ENCODE results near the gene HNRNPF.

HNRNPF gene

GRCh38 chr10:43369921-43370320 lies 39.1 kb downstream of the HNRNPF start:
- TF ChIP-seq ZNF8 (CRISPR knock-in tag; IDR thresholded peaks at IDR 0.05), result no peak
- TF ChIP-seq ESRRG (CRISPR knock-in tag; IDR thresholded peaks at IDR 0.05), result no peak
- TF ChIP-seq SNAI2 (CRISPR knock-in tag; IDR thresholded peaks at IDR 0.05), result no peak
- no peak for ATAC-seq

DNA sequence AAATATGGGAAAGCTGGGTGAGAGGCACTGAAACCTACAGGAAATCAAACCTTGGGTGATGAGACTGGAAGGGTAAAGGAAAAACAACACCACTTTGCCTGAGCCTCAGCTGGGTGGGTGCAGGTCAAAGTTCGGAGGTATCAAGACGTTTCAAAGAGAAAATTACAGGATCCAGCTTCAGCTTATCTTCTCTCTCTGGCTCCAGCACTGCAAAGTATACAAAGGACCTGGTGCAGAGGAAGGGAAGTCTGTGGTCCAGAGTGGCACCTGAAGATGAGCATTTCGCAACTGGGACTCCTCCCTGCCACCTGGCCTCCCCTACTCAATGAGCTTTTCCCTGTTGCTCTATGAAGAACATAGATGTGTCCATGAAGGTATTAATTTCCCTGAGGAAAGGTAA lies 44.0 kb downstream of the HNRNPF start:
- ATAC-seq, result no peak
- no peak for TF ChIP-seq ESRRG (CRISPR knock-in tag; IDR thresholded peaks at IDR 0.05)

DNA sequence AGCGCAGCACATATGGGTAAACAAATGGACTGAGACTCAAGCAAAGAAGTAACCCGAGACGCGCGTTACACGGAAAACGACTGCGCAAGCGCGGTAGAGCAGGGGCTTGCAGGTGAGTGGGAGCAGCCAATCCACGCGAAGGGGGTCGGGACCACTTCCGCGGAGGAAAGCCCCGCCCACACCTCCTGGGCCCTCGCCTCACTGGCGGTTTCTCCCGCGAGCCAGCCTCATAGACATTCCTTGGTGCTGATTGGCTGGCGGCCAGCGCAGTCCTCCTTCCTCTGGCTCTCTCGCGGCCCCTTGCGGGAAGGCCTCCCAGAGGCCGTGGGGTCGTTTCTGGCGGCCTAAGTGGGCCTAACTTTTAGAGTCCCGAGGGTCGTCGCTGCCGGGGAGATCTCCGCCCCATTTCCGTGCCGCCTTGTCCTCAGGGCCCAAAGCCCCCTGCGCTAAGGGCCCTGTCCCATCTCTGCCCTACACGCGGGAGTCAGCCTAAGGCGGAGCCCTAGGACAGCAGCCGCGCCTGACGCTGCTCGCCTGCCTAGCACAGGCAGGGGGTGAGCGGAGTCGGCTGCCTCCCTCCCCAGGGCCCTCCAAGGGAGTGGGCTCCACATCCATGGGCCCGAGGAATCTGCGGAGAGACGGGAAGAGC lies 46.7 kb downstream of the HNRNPF start:
- TF ChIP-seq RARB (CRISPR knock-in tag; IDR thresholded peaks at IDR 0.05) (no peak), ZFP30 (CRISPR knock-in tag; IDR thresholded peaks at IDR 0.05) (no peak), GLIS3 (CRISPR knock-in tag; IDR thresholded peaks at IDR 0.05) (0 out of 2 replicates have a peak, but pooled peaks have one; percentile 17)
- peak; percentile 88 for ATAC-seq

- no peak for TF ChIP-seq TOX (CRISPR knock-in tag; IDR thresholded peaks at IDR 0.05; ENCODE audit: borderline replicate concordance)
- TF ChIP-seq, protein P1, sequence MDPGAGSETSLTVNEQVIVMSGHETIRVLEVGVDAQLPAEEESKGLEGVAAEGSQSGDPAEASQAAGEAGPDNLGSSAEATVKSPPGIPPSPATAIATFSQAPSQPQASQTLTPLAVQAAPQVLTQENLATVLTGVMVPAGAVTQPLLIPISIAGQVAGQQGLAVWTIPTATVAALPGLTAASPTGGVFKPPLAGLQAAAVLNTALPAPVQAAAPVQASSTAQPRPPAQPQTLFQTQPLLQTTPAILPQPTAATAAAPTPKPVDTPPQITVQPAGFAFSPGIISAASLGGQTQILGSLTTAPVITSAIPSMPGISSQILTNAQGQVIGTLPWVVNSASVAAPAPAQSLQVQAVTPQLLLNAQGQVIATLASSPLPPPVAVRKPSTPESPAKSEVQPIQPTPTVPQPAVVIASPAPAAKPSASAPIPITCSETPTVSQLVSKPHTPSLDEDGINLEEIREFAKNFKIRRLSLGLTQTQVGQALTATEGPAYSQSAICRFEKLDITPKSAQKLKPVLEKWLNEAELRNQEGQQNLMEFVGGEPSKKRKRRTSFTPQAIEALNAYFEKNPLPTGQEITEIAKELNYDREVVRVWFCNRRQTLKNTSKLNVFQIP (CRISPR knock-in tag; IDR thresholded peaks at IDR 0.05; ENCODE audit: borderline replicate concordance, low read depth), result no peak
- no peak for TF ChIP-seq ZFP3 (CRISPR knock-in tag; IDR thresholded peaks at IDR 0.05)
- TF ChIP-seq ZC3H10 (CRISPR knock-in tag; IDR thresholded peaks at IDR 0.05), result no peak
- TF ChIP-seq GLIS3 (CRISPR knock-in tag; IDR thresholded peaks at IDR 0.05), result no peak
- no peak for TF ChIP-seq SNAI2 (CRISPR knock-in tag; IDR thresholded peaks at IDR 0.05)
- no peak for TF ChIP-seq CSDC2 (CRISPR knock-in tag; IDR thresholded peaks at IDR 0.05)
- no peak for ATAC-seq
These were observed 47.3 kb downstream of the HNRNPF start for GRCh38 chr10:43361547-43362190.

- TF ChIP-seq ZFP30 (CRISPR knock-in tag; IDR thresholded peaks at IDR 0.05) (no peak), SNAI2 (CRISPR knock-in tag; IDR thresholded peaks at IDR 0.05) (no peak), CSRNP3 (CRISPR knock-in tag; IDR thresholded peaks at IDR 0.05) (no peak), ISL1 (CRISPR knock-in tag; IDR thresholded peaks at IDR 0.05) (no peak), TSHZ2 (CRISPR knock-in tag; IDR thresholded peaks at IDR 0.05) (no peak), TCF4 (CRISPR knock-in tag; IDR thresholded peaks at IDR 0.05; ENCODE audit: borderline replicate concordance) (no peak), RARB (CRISPR knock-in tag; IDR thresholded peaks at IDR 0.05) (no peak), ZFP3 (CRISPR knock-in tag; IDR thresholded peaks at IDR 0.05) (no peak), GLIS3 (CRISPR knock-in tag; IDR thresholded peaks at IDR 0.05) (no peak), CSDC2 (CRISPR knock-in tag; IDR thresholded peaks at IDR 0.05) (no peak), CREB5 (CRISPR knock-in tag; IDR thresholded peaks at IDR 0.05; ENCODE audit: low read depth) (no peak), PPARA (CRISPR knock-in tag; IDR thresholded peaks at IDR 0.05; ENCODE audit: borderline replicate concordance) (no peak), ZC3H10 (CRISPR knock-in tag; IDR thresholded peaks at IDR 0.05) (no peak), BACH2 (CRISPR knock-in tag; IDR thresholded peaks at IDR 0.05; ENCODE audit: borderline replicate concordance) (no peak), ARNTL (CRISPR knock-in tag; IDR thresholded peaks at IDR 0.05; ENCODE audit: borderline replicate concordance, low read depth) (no peak)
- TF ChIP-seq, protein P2, sequence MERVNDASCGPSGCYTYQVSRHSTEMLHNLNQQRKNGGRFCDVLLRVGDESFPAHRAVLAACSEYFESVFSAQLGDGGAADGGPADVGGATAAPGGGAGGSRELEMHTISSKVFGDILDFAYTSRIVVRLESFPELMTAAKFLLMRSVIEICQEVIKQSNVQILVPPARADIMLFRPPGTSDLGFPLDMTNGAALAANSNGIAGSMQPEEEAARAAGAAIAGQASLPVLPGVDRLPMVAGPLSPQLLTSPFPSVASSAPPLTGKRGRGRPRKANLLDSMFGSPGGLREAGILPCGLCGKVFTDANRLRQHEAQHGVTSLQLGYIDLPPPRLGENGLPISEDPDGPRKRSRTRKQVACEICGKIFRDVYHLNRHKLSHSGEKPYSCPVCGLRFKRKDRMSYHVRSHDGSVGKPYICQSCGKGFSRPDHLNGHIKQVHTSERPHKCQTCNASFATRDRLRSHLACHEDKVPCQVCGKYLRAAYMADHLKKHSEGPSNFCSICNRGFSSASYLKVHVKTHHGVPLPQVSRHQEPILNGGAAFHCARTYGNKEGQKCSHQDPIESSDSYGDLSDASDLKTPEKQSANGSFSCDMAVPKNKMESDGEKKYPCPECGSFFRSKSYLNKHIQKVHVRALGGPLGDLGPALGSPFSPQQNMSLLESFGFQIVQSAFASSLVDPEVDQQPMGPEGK (CRISPR knock-in tag; IDR thresholded peaks at IDR 0.05; ENCODE audit: borderline replicate concordance), result no peak
- TF ChIP-seq, protein P1 (CRISPR knock-in tag; IDR thresholded peaks at IDR 0.05; ENCODE audit: borderline replicate concordance, low read depth), result no peak
- ATAC-seq, result no peak
These were observed 48.9 kb downstream of the HNRNPF start for GRCh38 chr10:43360086-43360485.
